HG02798 (cell line): ENCODE results near the gene NMU.
A peak's percentile ranks its signal among the peaks of the same experiment; 100 is the strongest.
"Not testable (repeated sequence)": the region's sequence is repeated elsewhere in the genome, so short reads cannot be mapped to it uniquely, and the experiment has no call there.

Experiments
- ATAC-seq: cut with Tn5 transposase; IDR thresholded peaks from one replicate; pipeline ENCODE4 v1.9.1; 2021; ENCODE audit warnings: mild to moderate bottlenecking; ENCODE audit not compliant: unreplicated experiment, poor library complexity

NMU gene

GRCh38 chr4:55635741-55636655, at the start of gene NMU:
NMU (minus strand) TSS chr4:55636298; CDS start chr4:55636192, 106 bp downstream.
- ATAC-seq: peak; percentile 82

- no peak for ATAC-seq
Measured at GRCh38 chr4:55684276-55684675, 48.2 kb upstream of the NMU start.

- not testable (repeated sequence) for ATAC-seq
Measured at GRCh38 chr4:55682797-55683196, 46.7 kb upstream of the NMU start.

GRCh38 chr4:55682295-55682694, 46.2 kb upstream of the NMU start:
- no peak for ATAC-seq

GRCh38 chr4:55681430-55681829, 45.3 kb upstream of the NMU start:
- ATAC-seq: no peak

- ATAC-seq: no peak
Measured at GRCh38 chr4:55675196-55675793, 39.2 kb upstream of the NMU start.

- ATAC-seq: no peak
Measured at GRCh38 chr4:55673424-55673823, 37.3 kb upstream of the NMU start.

GRCh38 chr4:55671667-55672066, 35.6 kb upstream of the NMU start:
- ATAC-seq: no peak

GRCh38 chr4:55670695-55671094, 34.6 kb upstream of the NMU start:
- ATAC-seq: no peak

- no peak for ATAC-seq
Measured at GRCh38 chr4:55668449-55668848, 32.4 kb upstream of the NMU start.

GRCh38 chr4:55666535-55666934, 30.4 kb upstream of the NMU start:
- ATAC-seq: no peak

- no peak for ATAC-seq
Measured at GRCh38 chr4:55663145-55663544, 27.0 kb upstream of the NMU start.

- no peak for ATAC-seq
Measured at GRCh38 chr4:55661398-55662056, 25.4 kb upstream of the NMU start.

- no peak for ATAC-seq
Measured at GRCh38 chr4:55658657-55659056, 22.6 kb upstream of the NMU start.

GRCh38 chr4:55654131-55654530, 18.0 kb upstream of the NMU start:
- ATAC-seq: no peak

GRCh38 chr4:55650483-55650882, 14.4 kb upstream of the NMU start:
- no peak for ATAC-seq

GRCh38 chr4:55637272-55637820, 1.2 kb upstream of the NMU start:
- ATAC-seq: no peak

GRCh38 chr4:55636656-55636999, 530 bp upstream of the NMU start:
- no peak for ATAC-seq

- no peak for ATAC-seq
Measured at GRCh38 chr4:55635282-55635681, 816 bp downstream of the NMU start.

- no peak for ATAC-seq
Measured at GRCh38 chr4:55634417-55635128, 1.5 kb downstream of the NMU start.
